WTC11 (cell line): ENCODE results near the gene LDAH. TPM values are rescaled to one million over a fixed set of nuclear protein-coding genes. Genes with fewer than 3 reads are reported as not detected.

Source experiments
- ATAC-seq: fragments of 200-7000 bp; cut with Tn5 transposase; 2 replicates; pipeline ENCODE4 v1.10.0; 2021; ENCODE audit warnings: mild to moderate bottlenecking, moderate library complexity
- CTCF ChIA-PET: fragments of 300-600 bp; sonication (Branson Sonifier 250); formaldehyde crosslinking; loops from one replicate; lab custom pipeline; 2021; ENCODE audit warnings: antibody characterized with exemption; lab: Charles Lee
- POLR2A ChIA-PET: fragments of 350-600 bp; sonication (Branson Sonifier 250); formaldehyde crosslinking; loops from one replicate; lab custom pipeline; 2021; ENCODE audit warnings: antibody characterized with exemption; lab: Charles Lee
- DNase-seq: peaks from one replicate; pipeline ENCODE4 v3.0.0; 2021; ENCODE audit warnings: low spot score
- H3K27ac Mint-ChIP-seq: 2 replicates; pipeline ENCODE4 v1.8.0; 2021; ENCODE audit warnings: mixed read lengths
- H3K27me3 Mint-ChIP-seq: 2 replicates; pipeline ENCODE4 v1.8.0; 2021; ENCODE audit warnings: low read depth, mild to moderate bottlenecking, moderate library complexity, mixed read lengths
- H3K36me3 Mint-ChIP-seq: 2 replicates; pipeline ENCODE4 v1.8.0; 2021; ENCODE audit warnings: mixed read lengths
- H3K4me1 Mint-ChIP-seq: 2 replicates; pipeline ENCODE4 v1.8.0; 2022; ENCODE audit warnings: mixed read lengths
- H3K4me3 Mint-ChIP-seq: 2 replicates; pipeline ENCODE4 v1.8.0; 2021; ENCODE audit warnings: mild to moderate bottlenecking, moderate library complexity, mixed read lengths
- H3K9me3 Mint-ChIP-seq: 2 replicates; pipeline ENCODE4 v1.8.0; 2021; ENCODE audit warnings: mixed read lengths
- ELF4 ChIP-seq: sonication (generic); formaldehyde crosslinking; IDR thresholded peaks from 2 replicates; pipeline ENCODE4 v1.8.1; 2022; ENCODE audit warnings: low read depth, mild to moderate bottlenecking, moderate library complexity, missing genetic modification reagents
- GABPB1 ChIP-seq: sonication (generic); formaldehyde crosslinking; IDR thresholded peaks from 2 replicates; pipeline ENCODE4 v1.8.1; 2023; ENCODE audit warnings: mild to moderate bottlenecking, missing genetic modification reagents
- GRHL2 ChIP-seq: fragments of 250-450 bp; sonication (Bioruptor Pico); IDR thresholded peaks from 2 replicates; pipeline ENCODE4 v1.8.0; 2022; ENCODE audit warnings: mild to moderate bottlenecking, moderate library complexity; ENCODE audit not compliant: insufficient replicate concordance, severe bottlenecking
- MYBL2 ChIP-seq: sonication (generic); formaldehyde crosslinking; IDR thresholded peaks from 2 replicates; pipeline ENCODE4 v1.8.1; 2023; ENCODE audit warnings: mild to moderate bottlenecking, moderate library complexity, missing genetic modification reagents
- NR1H2 ChIP-seq: sonication (generic); formaldehyde crosslinking; IDR thresholded peaks from 2 replicates; pipeline ENCODE4 v1.9.0; 2021; ENCODE audit warnings: mild to moderate bottlenecking, moderate library complexity, missing genetic modification reagents
- OVOL2 ChIP-seq: fragments of 250-450 bp; sonication (Bioruptor Pico); IDR thresholded peaks from 2 replicates; pipeline ENCODE4 v1.9.0; 2021; ENCODE audit warnings: mild to moderate bottlenecking, borderline replicate concordance
- PRRX2 ChIP-seq: fragments of 250-450 bp; sonication (Bioruptor Pico); IDR thresholded peaks from 2 replicates; pipeline ENCODE4 v1.8.0; 2021; ENCODE audit warnings: mild to moderate bottlenecking
- RELA ChIP-seq: sonication (generic); formaldehyde crosslinking; IDR thresholded peaks from 2 replicates; pipeline ENCODE4 v1.8.1; 2022; ENCODE audit warnings: missing genetic modification reagents, mild to moderate bottlenecking, borderline replicate concordance
- TEAD4 ChIP-seq: sonication (generic); formaldehyde crosslinking; IDR thresholded peaks from 2 replicates; pipeline ENCODE4 v1.8.0; 2022; ENCODE audit warnings: mild to moderate bottlenecking, missing genetic modification reagents
- total RNA-seq: library from RNA; stranded (reverse); gene quantifications from 3 replicates; pipeline ENCODE4 v1.2.3, GENCODE V29; 2021
- TF ChIP-seq, protein P1 (sequence below): fragments of 200-600 bp; IDR thresholded peaks from 2 replicates; pipeline ENCODE4 v1.8.0; 2022; ENCODE audit warnings: antibody characterized with exemption
- TF ChIP-seq, protein P2 (sequence below): fragments of 250-450 bp; sonication (Bioruptor Pico); conservative IDR thresholded peaks from 2 replicates; pipeline ENCODE4 v1.9.0; 2021; ENCODE audit warnings: mild to moderate bottlenecking
- TF ChIP-seq, protein P3 (sequence below): sonication (generic); formaldehyde crosslinking; IDR thresholded peaks from 2 replicates; pipeline ENCODE4 v1.8.0; 2023; ENCODE audit warnings: missing genetic modification reagents, mild to moderate bottlenecking, borderline replicate concordance
- TF ChIP-seq, protein P4 (sequence below): sonication (generic); formaldehyde crosslinking; IDR thresholded peaks from 2 replicates; pipeline ENCODE4 v1.8.0; 2022; ENCODE audit warnings: mild to moderate bottlenecking, missing genetic modification reagents
- TF ChIP-seq, protein P5 (sequence below): sonication (generic); formaldehyde crosslinking; IDR thresholded peaks from 2 replicates; pipeline ENCODE4 v1.8.0; 2022; ENCODE audit warnings: mild to moderate bottlenecking, missing genetic modification reagents
- TF ChIP-seq, protein P6 (sequence below): sonication (generic); formaldehyde crosslinking; IDR thresholded peaks from 2 replicates; pipeline ENCODE4 v1.8.1; 2023; ENCODE audit warnings: mild to moderate bottlenecking, missing genetic modification reagents
- TF ChIP-seq, protein P7 (sequence below): sonication (generic); formaldehyde crosslinking; conservative IDR thresholded peaks from 2 replicates; pipeline ENCODE4 v1.8.1; 2022; ENCODE audit warnings: mild to moderate bottlenecking, missing genetic modification reagents
- TF ChIP-seq, protein P8 (sequence below): sonication (generic); formaldehyde crosslinking; IDR thresholded peaks from 2 replicates; pipeline ENCODE4 v1.8.1; 2023; ENCODE audit warnings: mild to moderate bottlenecking, missing genetic modification reagents, borderline replicate concordance

LDAH gene
- total RNA-seq, 1 experiment from 2014 or later, result 20.5 TPM

DNA sequence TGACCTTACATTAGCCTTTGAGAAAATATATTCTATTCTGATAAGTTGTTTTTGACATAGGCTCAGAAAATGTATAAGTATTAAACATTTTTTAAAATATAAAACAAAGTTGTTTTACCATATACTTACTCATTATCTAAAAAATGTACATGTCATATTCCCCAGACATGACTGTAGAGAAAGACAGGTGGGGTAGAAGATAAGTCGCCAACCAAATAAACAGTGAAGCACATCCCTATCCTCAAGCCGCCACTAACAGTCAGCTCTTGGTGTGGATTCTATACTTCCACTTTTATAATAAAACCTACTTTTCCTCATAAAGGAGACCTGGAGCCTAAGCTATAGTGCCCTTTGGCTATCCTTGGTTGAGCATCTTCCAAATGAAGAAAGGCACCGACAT is 129.6 kb downstream of the LDAH start:
- ATAC-seq (no peak), DNase-seq (no peak)
- Mint-ChIP-seq H3K27me3 (no peaks in the 10 kb centered on the region), H3K4me3 (no peak overlapping the region), H3K36me3 (peaks cover 8% of the 10 kb centered on the region), H3K27ac (0 out of 2 replicates have a peak overlapping the region, but pooled peaks have one; percentile 63), H3K9me3 (peaks cover 6% of the 10 kb centered on the region), H3K4me1 (no peaks in the 10 kb centered on the region)
- TF ChIP-seq GRHL2 (CRISPR knock-in tag), result no peak
- no peak for TF ChIP-seq NR1H2 (CRISPR knock-in tag)
- TF ChIP-seq, protein P1, sequence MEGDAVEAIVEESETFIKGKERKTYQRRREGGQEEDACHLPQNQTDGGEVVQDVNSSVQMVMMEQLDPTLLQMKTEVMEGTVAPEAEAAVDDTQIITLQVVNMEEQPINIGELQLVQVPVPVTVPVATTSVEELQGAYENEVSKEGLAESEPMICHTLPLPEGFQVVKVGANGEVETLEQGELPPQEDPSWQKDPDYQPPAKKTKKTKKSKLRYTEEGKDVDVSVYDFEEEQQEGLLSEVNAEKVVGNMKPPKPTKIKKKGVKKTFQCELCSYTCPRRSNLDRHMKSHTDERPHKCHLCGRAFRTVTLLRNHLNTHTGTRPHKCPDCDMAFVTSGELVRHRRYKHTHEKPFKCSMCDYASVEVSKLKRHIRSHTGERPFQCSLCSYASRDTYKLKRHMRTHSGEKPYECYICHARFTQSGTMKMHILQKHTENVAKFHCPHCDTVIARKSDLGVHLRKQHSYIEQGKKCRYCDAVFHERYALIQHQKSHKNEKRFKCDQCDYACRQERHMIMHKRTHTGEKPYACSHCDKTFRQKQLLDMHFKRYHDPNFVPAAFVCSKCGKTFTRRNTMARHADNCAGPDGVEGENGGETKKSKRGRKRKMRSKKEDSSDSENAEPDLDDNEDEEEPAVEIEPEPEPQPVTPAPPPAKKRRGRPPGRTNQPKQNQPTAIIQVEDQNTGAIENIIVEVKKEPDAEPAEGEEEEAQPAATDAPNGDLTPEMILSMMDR, result no peak
- TF ChIP-seq, protein P2, sequence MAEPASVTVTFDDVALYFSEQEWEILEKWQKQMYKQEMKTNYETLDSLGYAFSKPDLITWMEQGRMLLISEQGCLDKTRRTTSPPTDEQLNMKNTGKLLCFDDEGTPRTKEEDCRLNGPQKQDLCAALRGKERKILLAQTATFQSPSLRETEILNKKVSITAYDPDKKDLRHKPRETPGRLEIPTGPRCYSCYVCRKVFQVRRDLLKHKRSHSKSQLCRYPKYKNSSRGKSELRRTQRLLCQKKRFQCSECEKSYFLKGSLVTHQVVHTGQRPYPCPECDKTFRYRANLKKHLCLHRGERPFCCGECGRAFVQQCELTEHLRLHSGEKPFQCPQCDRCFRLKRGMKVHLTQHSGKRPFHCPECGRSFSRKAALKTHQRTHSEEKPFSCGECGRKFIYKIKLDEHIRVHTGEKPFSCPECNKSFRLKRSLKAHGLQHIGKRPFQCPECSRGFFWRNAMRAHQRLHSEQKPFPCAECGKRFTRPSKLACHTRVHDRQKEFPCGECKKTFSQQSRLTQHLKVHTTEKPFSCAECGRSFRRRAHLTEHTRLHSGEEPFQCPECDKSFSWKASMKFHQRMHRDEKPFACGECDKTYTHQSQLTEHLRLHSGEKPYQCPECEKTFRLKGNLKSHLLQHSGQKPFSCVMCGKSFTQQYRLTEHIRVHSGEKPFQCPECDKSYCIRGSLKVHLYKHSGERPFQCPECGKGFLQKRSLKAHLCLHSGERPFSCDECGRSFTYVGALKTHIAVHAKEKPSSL (CRISPR knock-in tag), result no peak
- TF ChIP-seq, protein P3, sequence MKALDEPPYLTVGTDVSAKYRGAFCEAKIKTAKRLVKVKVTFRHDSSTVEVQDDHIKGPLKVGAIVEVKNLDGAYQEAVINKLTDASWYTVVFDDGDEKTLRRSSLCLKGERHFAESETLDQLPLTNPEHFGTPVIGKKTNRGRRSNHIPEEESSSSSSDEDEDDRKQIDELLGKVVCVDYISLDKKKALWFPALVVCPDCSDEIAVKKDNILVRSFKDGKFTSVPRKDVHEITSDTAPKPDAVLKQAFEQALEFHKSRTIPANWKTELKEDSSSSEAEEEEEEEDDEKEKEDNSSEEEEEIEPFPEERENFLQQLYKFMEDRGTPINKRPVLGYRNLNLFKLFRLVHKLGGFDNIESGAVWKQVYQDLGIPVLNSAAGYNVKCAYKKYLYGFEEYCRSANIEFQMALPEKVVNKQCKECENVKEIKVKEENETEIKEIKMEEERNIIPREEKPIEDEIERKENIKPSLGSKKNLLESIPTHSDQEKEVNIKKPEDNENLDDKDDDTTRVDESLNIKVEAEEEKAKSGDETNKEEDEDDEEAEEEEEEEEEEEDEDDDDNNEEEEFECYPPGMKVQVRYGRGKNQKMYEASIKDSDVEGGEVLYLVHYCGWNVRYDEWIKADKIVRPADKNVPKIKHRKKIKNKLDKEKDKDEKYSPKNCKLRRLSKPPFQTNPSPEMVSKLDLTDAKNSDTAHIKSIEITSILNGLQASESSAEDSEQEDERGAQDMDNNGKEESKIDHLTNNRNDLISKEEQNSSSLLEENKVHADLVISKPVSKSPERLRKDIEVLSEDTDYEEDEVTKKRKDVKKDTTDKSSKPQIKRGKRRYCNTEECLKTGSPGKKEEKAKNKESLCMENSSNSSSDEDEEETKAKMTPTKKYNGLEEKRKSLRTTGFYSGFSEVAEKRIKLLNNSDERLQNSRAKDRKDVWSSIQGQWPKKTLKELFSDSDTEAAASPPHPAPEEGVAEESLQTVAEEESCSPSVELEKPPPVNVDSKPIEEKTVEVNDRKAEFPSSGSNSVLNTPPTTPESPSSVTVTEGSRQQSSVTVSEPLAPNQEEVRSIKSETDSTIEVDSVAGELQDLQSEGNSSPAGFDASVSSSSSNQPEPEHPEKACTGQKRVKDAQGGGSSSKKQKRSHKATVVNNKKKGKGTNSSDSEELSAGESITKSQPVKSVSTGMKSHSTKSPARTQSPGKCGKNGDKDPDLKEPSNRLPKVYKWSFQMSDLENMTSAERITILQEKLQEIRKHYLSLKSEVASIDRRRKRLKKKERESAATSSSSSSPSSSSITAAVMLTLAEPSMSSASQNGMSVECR (CRISPR knock-in tag), result no peak
- TF ChIP-seq, protein P4, sequence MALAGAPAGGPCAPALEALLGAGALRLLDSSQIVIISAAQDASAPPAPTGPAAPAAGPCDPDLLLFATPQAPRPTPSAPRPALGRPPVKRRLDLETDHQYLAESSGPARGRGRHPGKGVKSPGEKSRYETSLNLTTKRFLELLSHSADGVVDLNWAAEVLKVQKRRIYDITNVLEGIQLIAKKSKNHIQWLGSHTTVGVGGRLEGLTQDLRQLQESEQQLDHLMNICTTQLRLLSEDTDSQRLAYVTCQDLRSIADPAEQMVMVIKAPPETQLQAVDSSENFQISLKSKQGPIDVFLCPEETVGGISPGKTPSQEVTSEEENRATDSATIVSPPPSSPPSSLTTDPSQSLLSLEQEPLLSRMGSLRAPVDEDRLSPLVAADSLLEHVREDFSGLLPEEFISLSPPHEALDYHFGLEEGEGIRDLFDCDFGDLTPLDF, result no peak
- TF ChIP-seq ELF4 (CRISPR knock-in tag), result no peak
- TF ChIP-seq OVOL2, result no peak
- TF ChIP-seq, protein P5, sequence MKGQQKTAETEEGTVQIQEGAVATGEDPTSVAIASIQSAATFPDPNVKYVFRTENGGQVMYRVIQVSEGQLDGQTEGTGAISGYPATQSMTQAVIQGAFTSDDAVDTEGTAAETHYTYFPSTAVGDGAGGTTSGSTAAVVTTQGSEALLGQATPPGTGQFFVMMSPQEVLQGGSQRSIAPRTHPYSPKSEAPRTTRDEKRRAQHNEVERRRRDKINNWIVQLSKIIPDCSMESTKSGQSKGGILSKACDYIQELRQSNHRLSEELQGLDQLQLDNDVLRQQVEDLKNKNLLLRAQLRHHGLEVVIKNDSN (CRISPR knock-in tag), result no peak
- TF ChIP-seq, protein P6, sequence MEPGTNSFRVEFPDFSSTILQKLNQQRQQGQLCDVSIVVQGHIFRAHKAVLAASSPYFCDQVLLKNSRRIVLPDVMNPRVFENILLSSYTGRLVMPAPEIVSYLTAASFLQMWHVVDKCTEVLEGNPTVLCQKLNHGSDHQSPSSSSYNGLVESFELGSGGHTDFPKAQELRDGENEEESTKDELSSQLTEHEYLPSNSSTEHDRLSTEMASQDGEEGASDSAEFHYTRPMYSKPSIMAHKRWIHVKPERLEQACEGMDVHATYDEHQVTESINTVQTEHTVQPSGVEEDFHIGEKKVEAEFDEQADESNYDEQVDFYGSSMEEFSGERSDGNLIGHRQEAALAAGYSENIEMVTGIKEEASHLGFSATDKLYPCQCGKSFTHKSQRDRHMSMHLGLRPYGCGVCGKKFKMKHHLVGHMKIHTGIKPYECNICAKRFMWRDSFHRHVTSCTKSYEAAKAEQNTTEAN (CRISPR knock-in tag), result no peak
- no peak for TF ChIP-seq RELA (CRISPR knock-in tag)
- TF ChIP-seq, protein P7, sequence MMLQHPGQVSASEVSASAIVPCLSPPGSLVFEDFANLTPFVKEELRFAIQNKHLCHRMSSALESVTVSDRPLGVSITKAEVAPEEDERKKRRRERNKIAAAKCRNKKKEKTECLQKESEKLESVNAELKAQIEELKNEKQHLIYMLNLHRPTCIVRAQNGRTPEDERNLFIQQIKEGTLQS (CRISPR knock-in tag), result no peak
- no peak for TF ChIP-seq PRRX2 (CRISPR knock-in tag)
- TF ChIP-seq, protein P8, sequence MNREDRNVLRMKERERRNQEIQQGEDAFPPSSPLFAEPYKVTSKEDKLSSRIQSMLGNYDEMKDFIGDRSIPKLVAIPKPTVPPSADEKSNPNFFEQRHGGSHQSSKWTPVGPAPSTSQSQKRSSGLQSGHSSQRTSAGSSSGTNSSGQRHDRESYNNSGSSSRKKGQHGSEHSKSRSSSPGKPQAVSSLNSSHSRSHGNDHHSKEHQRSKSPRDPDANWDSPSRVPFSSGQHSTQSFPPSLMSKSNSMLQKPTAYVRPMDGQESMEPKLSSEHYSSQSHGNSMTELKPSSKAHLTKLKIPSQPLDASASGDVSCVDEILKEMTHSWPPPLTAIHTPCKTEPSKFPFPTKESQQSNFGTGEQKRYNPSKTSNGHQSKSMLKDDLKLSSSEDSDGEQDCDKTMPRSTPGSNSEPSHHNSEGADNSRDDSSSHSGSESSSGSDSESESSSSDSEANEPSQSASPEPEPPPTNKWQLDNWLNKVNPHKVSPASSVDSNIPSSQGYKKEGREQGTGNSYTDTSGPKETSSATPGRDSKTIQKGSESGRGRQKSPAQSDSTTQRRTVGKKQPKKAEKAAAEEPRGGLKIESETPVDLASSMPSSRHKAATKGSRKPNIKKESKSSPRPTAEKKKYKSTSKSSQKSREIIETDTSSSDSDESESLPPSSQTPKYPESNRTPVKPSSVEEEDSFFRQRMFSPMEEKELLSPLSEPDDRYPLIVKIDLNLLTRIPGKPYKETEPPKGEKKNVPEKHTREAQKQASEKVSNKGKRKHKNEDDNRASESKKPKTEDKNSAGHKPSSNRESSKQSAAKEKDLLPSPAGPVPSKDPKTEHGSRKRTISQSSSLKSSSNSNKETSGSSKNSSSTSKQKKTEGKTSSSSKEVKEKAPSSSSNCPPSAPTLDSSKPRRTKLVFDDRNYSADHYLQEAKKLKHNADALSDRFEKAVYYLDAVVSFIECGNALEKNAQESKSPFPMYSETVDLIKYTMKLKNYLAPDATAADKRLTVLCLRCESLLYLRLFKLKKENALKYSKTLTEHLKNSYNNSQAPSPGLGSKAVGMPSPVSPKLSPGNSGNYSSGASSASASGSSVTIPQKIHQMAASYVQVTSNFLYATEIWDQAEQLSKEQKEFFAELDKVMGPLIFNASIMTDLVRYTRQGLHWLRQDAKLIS (CRISPR knock-in tag), result no peak
- no peak for TF ChIP-seq MYBL2 (CRISPR knock-in tag)
- no peak for TF ChIP-seq TEAD4 (CRISPR knock-in tag)
- no peak for TF ChIP-seq GABPB1
- POLR2A ChIA-PET, result no interaction called here
- CTCF ChIA-PET, result interaction anchor here (1.7 to 3.5 kb wide), 2 partner anchors 17 to 32 kb away, joined by 8 to 17 read pairs; no protein-coding TSS in a partner anchor
